T-helper 2 cell treated with Interferon-gamma antibody and Interleukin-4, amounts not matched to agents 100 ng/mL and 5 ng/mL, for 36 hours (primary cell): ENCODE data around the gene CNTROB. TPM values are rescaled to one million over a fixed set of nuclear protein-coding genes. Genes with fewer than 3 reads are reported as not detected.
"Not testable (repeated sequence)": the region's sequence is repeated elsewhere in the genome, so short reads cannot be mapped to it uniquely, and the experiment has no call there.

Experiments used
- intact Hi-C: fragments of 100-400 bp; cut with micrococcal nuclease; formaldehyde crosslinking; loops from one replicate; pipeline ENCODE4 v1.15.1; 2023
- total RNA-seq: library from RNA; stranded (reverse); gene quantifications from 2 replicates; pipeline ENCODE4 v1.2.3, GENCODE V29; 2022

Gene CNTROB
- total RNA-seq, 1 donor from 2014 or later: 58.1 TPM

DNA sequence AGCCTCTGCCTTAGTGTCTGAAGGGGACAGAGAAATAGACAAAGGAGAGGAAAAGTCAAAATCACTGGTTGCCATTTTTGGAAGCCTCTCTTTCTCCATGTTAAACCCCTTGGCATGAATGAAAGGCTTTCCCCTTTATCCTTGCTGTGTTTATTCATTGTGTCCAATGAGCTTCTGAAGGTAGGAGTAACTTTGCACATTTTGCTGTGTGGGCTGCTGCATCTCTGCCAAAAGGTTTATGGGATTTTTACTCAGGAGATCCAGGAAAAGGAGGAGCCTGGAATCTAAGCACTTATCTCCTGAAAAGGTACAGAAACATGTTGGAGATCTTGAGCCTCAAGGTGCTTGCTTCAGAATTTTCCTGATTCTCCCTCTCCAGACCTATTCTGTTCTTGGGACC is 3.9 kb downstream of the CNTROB start:
- intact Hi-C loops: no loop called here

DNA sequence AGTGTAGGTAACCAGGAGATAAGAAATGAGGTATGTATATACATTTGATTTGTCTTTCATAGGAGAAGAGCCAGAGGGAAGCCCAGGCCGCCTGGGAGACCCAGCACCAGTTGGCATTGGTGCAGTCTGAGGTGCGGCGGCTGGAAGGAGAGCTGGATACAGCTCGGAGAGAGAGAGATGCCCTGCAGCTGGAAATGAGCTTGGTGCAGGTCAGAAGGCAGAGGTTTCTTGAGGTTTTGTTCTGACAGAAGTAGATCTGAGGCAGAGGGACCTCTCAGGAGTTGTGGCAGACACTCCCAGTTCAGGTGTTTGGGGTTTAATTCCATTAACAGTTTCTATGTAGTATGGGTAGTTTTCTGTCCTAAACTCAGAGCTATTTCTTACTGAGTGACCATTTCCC is 8.0 kb downstream of the CNTROB start:
- intact Hi-C loops: no loop called here

DNA sequence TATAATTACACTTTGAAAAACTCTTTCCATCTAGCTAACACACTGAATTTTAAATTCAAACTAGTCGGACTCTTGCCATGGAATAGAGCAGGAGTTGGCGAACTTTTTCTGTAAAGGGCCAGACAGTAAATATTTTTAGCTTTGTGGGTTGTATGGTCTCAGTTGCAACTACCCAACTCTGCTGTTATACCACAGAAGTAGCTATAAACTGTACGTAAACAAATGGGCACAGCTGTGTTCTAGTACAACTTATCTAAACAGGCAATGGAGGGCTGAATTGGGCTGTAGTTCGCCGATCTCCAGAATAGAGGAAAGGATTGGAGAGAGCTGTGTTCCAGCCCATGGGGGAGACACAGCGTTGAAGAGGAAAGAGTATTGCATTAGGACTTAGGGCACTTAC is 8.7 kb downstream of the CNTROB start:
- intact Hi-C loops: no loop called here

DNA sequence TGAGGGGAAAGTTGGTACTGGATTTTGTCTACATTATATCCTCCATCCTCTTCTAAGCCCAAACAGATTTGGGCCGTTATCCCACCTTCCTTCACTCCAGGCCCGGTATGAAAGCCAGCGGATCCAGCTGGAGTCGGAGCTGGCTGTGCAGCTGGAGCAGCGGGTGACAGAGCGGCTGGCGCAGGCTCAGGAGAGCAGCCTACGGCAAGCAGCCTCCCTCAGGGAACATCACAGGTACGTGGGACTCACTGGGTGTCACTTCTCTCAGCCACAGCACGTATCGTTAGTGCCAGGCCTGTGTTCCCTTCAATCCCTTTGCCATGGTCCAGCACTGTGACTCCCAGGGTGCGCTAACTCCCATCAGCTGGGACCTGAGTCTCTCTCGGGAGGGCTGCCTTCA is 11.3 kb downstream of the CNTROB start:
- intact Hi-C loops: no loop called here

DNA sequence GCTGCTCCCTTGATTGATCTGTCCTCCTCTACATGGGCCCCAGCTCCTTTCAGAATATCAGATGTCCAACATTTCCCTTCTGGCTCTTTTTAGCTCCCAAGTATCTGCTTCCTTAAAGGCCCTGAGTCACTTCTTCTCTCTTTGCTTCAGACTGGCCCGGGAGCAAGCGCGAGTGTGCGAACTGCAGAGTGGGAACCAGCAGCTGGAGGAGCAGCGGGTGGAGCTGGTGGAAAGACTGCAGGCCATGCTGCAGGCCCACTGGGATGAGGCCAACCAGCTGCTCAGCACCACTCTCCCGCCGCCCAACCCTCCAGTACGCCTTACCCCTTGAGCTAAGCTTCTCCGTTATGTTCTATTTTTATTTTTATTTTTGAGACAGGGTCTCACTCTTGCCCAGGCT is 12.3 kb downstream of the CNTROB start:
- intact Hi-C loops: no loop called here

DNA sequence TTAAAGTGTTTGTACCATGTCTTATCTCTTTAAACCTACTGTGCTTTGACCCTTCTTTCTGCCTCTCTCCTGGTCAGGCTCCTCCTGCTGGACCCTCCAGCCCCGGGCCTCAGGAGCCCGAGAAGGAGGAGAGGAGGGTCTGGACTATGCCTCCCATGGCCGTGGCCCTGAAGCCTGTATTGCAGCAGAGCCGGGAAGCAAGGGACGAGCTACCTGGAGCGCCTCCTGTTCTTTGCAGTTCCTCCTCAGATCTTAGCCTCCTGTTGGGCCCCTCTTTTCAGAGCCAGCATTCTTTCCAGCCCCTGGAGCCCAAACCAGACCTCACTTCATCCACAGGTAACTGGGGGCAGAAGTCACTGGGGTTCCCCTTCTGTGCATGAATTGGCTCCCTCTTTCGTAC is 13.6 kb downstream of the CNTROB start:
- intact Hi-C loops: no loop called here

DNA sequence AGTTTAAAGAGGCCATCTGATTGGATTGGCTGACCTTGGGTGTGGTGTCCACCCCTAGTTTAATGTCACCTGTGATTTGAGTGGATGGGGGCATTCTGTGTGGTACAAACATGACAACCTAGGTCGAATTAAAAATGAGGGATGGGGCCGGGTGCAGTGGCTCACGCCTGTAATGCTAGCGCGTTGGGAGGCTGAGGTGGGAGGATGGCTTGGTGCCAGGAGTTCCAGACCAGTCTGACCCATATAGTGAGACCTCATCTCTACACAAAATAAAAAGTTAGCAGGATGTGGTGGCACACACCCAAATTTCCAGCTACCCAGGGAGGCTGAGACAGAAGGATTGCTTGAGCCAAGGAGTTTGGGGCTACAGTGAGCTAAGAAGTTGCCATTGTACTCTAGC is 14.4 kb downstream of the CNTROB start:
- intact Hi-C loops: no loop called here

DNA sequence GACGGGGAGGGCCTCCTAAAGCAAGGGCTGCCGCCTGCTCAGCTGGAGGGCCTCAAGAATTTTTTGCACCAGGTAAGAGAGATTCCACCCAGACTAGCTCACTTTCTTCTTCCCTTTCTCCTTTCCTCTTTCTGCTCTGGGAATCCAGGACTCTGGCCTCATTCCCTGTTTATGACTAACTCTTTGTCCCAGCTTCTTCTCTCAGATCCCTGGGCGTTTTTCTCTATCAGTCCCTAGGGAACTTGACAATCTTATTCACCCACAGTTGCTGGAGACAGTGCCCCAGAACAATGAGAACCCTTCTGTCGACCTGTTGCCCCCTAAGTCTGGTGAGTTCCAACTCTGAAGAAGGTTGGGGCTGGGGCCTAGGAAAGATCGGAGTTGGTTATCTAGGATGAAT is 15.6 kb downstream of the CNTROB start:
- intact Hi-C loops: no loop called here

DNA sequence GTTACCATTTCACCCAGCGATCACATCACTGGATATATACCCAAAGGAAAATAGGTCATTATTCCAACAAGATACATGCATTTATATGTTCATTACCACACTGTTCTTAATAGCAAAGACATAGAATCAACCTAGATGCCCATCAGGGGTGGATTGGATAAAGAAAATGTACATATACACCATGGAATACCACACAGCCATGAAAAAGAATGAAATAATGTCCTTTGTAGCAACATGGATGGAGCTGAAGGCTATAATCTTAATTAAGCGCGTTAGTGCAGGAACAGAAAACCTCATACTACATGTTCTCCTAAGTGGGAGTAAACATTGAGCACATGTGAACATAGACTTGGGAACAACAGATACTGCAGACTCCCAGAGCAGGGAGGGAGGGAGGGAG is 18.6 kb downstream of the CNTROB start:
- intact Hi-C loops: no loop called here

DNA sequence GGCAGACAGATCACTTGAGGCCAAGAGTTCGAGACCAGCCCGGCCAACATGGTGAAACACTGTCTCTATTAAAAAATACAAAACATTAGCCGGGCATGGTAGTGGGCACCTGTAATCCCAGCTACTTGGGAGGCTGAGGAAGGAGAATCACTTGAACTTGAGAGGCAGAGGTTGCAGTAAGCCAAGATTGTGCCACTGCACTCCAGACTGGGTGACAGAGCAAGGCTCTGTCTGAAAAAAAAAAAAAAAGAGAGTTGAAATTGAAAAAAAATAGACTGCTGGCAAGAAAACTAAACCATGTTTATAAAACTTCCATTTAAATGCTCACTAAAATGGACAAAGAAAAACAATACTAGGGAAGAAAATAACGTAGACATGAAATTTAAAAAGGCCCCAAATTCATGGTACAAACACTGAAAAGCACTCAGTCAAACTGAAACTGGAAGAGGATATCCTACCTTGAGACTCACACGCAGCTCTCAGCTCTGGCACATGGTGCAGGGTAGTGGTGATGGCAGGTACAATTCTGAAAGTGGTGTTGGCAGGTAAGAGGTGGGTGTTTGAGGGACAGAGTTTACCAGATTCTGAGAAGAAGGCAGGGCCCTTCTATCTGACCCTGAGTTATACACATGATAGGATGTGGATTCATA is 19.3 kb downstream of the CNTROB start:
- intact Hi-C loops: loop anchor here (1.0 kb wide), 1 partner anchor 19 kb away; the partner anchor contains the start of gene CNTROB

DNA sequence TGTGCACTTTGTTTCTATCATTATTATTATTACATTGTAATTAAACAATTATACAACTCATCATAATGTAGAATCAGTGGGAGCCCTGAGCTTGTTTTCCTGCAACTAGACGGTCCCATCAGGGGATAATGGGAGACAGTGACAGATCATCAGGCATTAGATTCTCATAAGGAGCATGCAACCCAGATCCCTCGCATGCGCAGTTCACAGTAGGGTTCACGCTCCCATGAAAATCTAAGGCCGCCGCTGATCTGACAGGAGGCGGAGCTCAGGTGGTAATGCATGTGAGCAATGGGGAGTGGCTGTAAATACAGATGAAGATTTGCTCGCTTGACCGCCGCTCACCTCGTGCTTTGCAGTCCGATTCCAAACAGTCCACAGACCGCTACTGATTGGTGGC is 21.3 kb downstream of the CNTROB start:
- intact Hi-C loops: not testable (repeated sequence)

DNA sequence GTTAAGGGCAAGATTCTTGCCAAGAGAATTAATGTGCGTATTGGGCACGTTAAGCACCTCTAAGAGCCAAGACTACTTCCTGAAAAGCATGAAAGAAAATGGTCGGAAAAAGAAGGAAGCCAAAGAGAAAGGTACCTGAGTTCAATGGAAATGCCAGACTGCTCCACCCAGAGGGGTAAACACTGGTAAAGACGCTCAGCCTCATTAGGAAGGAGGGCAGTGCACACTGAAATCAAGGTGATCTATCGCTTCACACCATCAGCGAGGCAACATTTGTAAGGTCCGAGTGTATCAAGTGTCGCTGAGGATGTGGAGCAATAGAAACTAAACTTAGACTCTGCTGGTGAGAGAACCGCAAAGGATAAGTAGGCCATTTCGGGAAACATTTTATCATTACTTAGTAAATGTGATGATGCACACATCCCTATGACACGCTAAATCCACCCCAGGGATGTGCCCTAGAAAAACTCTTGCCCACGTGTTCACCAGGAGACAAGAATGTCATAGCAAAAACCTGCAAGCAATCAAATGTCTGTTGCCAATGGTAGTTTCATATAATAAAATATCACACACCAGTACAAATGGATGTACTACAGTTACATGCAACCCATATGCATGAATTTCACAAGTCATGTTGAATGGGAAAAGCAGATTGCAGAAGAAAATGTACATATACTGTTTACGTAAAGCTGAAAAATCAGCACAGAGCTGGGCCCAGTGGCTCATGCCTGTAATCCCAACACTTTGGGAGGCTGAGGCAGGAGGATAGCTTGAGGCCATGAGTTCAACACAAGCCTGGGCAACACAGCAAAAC is 23.6 kb downstream of the CNTROB start:
- intact Hi-C loops: no loop called here

DNA sequence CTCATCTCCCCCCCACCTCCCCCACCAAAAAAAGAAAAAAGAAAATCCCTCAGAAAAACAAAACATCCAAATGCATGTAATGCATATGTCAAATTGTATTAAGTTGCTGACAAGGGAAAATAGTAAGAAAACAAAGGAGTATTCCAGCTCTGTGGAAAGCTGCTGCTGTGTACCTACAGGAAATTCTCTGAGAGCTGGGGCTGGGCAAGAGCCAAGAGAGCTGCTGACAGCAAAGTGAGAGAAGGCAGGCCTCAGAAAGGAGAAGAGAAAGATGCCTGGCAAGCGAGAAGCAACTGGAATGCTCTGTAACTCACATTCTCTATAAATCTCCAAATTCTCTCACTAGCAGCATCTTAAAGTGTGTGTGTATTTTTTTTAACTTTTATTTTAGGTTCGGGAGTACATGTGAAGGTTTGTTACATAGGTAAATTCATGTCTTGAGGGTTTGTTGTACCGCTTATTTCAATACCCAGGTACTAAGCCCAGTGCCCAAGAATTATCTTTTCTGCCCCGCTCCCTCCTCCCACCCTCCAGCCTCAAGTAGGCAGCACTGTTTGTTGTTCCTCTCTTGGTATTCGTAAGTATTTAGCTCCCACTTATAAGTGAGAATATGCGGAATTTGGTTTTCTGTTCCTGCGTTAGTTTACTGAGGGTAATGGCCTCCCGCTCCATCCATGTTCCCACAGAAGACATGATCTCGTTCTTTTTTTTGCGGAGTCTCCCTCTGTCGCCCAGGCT is 24.4 kb downstream of the CNTROB start:
- intact Hi-C loops: no loop called here

DNA sequence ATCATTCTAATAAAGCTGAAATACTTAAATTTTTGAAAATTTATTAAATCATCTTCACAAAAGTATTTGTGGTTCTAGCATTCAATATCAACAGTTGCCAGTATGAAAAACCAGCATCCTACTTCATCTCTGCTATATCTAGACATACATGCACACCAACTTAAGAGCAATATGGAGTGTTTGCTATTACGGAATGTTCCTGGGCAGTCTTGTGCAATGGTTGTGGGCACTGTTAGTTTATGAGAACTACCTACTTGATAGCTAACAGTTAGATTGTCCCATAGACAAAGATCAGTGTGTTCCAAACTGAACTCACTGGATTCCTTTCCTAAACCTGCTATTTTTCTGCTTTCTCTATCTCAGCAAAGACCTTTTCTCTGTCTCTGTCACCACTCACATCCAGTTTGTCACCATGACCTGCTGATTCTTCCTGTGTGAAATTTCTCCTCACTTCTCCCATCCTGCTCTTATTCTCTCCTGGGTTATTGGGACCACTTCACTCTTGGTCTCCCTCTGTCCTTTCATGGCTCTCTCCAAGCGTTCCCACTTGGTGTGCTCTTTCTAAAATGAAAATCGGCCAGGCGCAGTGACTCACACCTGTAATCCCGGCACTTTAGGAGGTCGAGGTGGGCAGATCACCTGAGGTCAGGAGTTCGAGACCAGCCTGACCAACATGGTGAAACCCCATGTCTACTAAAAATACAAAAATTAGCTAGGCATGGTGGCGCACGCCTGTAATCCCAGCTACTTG is 27.7 kb downstream of the CNTROB start:
- intact Hi-C loops: no loop called here

DNA sequence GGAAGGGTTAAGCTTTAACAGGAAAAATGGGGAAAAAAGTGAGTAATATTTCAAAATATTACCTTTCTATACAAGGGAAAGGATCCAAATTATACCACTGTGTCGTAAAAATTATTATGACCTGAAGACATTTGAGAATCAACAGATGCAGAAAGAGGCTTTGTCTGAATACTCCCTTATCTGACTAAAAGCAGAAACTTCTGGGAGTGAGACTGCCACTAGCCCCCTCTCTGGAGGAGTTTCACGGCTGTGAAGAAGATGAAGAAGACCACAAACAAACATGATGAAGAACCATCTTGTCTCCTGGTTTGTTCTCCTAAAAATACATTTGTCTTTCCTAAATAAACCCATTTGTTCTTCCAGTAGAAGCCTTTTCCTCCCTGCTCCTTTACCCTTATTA is 29.4 kb downstream of the CNTROB start:
- intact Hi-C loops: no loop called here

DNA sequence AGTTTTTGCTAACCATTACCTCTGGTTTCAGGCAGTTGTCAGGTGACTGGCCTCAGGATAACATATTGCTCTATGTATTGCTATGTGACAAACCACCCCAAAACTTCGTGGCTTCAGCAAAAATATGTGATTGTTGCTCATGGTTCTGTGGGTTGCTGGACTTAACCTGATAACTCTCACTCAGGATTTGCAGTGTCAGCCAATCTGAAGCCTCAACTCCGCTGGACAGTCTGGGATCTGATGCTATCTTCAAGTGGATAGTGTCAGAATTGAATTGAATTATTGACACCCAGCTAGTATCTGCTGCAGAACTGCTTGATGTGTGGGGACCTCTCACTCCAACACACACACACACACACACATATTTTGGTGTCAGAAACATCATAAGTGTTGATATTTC is 35.7 kb downstream of the CNTROB start:
- intact Hi-C loops: no loop called here

DNA sequence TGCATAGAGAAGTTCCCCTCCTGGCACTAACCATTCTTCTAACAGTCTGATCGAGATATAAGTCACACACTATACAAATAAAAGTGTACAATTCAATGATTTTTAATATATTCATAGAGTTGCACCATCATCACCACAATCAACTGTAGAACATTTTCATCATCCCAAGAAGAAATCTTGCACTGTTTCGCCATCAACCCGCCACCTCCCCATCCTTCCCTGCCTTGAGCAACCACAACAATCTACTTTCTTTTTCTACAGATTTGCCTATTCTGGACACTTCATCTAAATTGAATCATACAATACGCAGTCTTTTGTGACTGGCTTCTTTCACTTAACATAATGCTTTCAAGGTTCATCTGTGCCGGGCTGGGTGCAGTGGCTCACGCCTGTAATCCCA is 37.4 kb downstream of the CNTROB start:
- intact Hi-C loops: no loop called here

DNA sequence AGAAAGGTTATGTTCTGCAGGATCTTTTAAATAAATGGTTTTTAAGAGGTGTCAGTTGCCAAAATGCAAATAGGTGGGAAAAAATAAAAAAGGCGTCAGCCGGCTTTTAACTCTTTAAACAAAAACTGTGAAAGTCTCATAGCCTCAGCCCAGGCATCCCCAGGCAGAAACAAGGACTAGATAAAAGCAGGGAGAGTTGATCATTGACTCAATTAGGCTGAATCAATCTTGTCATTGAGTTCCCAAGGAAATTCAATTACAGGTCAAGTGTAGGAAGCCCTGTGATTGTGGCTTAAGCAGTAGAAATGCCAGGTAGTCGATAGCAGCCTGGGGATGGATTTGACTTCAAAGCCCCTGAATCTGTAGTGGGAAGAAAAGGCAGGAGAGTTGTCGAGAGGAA is 39.6 kb downstream of the CNTROB start:
- intact Hi-C loops: no loop called here

DNA sequence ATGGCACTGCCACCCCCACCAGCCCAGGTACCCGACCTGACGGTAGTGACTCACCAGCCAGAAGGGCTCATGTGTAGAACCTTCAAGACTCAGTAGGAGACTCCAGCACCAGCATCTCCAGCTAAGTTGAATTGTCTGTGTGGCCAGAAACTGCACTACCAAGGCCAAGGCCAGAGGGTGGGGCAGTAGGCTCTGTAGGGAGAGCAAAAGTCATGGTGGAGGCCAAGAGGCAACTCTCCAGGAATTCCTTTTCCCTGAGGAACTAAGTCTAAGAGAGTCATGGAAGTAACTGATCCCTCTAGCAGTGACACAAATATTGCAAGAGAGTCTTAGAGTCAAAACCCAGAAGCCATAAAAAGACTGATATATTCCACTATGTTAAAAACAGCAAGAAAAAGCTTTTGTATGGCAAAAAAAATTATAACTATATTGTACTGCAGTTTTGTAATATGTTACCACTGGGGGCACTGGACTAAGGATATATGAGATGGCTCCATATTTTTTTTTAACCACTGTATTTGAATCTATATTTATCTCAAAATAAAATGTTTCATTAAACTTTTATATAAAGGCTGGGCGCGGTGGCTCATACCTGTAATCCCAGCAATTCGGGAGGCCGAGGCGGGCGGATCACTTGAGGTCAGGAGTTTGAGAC is 40.3 kb downstream of the CNTROB start:
- intact Hi-C loops: no loop called here

DNA sequence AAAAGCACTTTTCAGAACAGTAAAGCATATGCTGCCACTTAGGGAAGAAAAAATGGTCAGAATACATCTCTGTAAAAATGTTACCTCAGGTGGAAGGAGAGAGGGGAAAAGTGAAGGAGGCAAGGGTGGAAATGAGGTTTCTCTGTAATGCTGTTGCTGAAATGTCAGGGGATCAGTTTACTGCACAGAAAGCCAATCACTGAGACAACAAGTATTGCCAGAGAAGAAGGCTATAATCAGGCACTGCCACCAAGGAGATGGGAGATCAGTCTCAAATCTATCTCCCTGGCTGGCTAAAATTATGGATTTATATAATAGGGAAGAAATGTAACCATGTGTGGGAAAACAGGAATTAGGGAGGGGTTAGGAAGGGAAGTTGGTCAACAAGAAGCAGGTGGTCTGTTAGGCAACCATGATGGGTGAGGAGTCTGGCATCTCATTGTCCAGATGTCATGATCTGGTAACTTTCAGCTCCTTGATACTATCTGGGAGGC is 42.7 kb downstream of the CNTROB start:
- intact Hi-C loops: no loop called here

DNA sequence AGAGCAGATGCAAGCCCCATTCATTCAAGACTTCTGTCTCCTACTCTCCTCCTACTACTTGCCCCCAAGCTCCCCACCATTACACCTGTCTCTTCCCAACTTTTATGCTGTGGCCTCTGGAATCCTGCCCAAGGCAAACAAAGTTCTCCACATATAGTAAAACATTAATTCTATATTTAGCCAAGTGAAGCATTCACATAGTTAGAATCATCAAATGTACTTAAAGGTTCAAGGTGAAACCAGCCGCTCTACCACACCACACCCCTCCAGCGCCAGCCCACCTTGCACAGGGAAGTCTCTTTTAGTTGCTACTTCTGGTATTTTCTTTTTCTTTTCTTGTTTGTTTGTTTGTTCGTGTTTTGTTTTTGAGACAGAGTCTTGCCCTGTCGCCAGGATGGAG is 45.0 kb downstream of the CNTROB start:
- intact Hi-C loops: no loop called here
